ENCODE data around the gene SLC13A4. TPM values are rescaled to one million over a fixed set of nuclear protein-coding genes. Genes with fewer than 3 reads are reported as not detected.

SLC13A4 gene
- polyA plus RNA-seq, 1 donor, result 3.8 TPM

DNA sequence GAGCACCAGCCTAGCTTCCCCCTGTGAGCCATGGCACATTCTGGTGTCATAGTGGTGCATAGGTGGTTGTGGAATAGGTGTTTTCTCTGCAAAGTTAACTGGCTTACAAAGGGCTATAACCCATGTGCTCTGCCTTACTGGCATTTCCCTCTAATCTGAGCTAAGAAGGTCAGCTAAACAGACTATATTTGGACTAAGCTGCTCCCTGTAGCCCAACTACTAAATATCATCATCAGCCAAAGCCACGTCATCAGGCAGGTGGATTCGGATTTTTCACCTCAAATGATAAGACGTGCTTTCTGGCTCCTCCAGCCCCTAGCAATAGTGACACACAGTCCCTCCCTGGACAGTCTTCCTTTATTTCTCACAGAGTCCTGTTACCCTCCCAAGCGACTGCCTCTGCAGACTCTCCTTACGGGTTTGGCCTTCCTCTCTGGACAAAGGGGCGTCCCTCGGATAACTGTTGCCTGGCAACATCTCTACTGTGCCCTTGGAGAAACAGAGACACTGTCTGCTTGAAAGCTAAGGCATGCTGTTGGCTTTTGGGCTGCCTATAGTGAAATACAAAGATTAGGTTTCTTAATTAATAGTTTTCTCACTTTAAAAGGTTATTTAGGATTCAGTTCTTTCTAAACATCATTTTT is 9.1 kb downstream of the SLC13A4 start:
- DNase-seq, result no peak

DNA sequence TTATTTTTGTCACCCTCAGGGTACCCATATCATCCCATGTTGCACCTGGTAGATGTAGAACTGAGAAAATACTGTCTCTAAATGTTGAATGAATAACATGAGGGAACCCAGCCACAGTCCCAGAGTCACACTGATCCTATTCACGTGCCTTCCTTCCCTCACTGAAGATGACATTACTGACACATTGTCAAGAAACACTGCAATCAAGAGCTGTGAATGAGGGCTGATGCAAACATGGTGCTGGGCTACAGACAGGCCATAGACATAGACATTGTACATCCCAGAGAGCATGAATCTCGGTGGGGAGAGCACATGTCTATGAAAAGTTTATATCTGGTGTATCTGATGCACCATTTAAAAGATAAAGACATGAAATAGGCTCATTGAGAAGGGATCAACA is 9.8 kb downstream of the SLC13A4 start:
- DNase-seq, result no peak

DNA sequence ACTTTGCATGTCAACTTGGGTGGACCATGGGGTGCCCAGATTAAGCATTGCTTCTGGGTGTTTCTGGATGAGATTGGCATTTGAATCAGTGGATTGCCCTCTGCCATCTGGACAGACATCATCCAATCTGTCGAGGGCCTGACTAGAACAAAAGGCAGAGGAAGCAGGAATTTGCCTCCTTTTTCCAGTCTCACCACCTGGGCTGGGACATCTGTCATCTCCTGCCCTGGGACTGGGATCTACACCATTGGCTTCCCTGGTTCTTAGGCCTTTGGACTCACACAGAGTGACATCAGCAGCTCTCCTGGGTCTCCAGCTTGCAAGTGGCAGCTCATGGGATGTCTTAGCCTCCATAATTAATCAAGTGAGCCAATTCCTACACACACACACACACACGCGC is 10.3 kb downstream of the SLC13A4 start:
- DNase-seq, result no peak

DNA sequence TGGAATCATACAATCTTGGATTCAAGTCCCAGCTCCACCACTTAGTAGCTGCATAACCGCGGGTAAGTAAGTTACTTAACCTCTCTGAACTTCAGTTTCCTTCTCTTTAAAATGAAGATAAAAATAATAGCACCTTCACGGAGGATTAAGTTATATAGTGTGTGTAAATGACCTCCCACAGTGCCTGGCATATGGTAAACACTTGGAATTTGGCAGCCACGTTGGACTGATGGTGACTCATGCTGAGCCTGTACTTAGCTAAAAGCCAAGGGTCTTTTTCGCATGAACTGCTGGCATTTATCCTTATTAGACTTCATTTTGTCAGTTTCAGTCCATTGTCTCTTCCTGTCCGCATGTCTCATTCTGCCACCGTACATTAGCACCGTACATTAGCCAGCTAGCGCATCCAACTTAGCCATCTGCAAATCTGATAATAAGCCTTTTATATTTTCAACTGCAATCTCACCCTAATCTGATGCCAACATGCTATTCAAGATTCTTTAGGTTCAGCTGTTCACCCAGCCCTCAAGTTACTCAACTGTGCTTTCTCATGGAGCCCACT is 11.2 kb downstream of the SLC13A4 start:
- DNase-seq, result no peak

DNA sequence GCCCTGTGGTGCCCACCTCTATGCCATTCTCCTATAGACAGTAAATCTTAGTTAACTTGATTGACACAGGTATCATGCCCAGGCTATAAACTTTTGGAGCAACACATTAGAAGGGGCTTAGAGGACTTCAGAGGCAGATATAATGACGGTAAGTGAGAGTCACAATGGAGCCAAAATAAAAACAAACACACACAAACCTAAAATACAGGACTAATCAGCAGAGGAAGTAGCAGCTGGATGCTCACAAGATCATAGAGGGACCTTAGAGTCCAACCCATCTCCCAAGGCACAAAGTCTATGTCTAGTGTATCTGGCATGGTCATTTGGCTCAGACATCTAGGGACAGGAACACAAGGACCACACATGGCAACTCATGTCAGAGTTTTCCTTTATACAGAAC is 12.3 kb downstream of the SLC13A4 start:
- no peak for DNase-seq

DNA sequence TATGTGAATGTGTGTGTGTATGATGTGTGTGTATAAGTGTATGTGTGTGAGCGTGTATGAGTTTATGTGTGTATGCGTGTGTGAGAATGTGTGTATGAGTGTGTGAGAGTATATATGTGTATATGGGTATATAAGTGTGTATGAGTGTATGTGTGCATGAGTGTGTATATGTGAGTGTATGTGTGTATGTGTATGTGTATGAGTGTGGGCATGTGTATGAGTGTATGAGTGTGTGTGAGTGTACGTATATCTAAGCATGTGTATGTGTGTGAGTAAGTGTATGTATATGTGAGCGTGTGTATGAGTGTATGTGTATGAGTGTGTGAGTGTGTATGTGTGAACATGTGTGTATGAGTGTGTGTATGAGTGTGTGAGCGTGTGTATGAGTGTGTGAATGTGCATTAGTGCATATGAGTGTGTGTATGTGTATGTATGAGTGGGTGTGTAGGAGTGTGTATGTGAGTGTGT is 12.9 kb downstream of the SLC13A4 start:
- DNase-seq, result no peak

DNA sequence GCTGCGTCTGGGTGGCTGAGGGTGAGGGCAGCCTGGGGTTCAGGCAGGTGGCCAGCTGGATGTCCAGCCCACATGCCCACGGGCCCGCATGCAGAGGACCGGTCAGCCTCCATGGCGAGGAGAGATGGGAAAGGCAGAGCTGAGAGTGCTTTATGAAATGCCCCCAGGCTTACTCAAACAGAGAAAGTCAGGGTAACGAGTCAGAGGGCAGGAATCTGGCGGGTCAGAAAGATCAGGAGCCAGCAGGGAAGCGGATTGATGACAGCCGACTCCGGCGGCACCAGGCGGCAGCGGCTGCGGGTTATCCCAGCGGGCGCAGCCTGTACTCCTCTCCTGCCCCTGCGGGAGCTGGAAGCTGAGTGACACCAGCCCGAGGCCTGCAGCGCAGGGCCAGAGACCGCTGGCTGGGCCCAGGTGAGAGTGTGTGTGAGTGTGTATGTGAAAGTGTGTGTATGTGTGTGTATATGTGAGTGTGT is 13.4 kb downstream of the SLC13A4 start:
- no peak for DNase-seq

DNA sequence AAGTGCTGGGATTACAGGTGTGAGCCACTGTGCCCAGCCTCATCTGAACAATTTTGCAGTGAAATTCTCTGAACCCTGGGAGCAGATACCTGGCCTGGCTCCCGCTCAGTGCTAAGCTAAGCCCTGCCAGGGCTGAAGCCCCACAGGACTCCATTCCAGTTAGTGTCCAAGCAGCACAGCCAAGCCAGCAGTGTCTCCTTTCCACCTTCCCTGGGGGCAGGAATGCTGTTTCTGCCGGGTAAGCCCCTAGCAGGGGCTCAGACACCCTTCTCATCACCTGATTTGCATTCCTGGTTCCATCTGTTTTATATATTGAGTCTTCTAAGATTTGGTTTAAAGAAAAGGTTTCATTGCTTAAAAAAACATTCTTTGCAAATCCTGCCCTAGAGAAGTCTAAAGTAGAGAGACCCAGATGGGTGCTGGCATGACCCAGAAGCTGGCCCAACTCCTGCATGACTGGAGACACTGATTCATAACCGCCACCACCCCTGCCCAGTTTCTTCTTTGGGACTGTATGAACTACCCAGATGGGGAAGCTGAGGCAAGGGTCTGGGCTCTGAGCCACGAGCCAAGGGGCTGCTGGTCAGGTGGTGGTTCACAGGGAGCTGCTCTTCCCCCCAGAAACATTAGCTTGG is 14.0 kb downstream of the SLC13A4 start:
- DNase-seq, result no peak

DNA sequence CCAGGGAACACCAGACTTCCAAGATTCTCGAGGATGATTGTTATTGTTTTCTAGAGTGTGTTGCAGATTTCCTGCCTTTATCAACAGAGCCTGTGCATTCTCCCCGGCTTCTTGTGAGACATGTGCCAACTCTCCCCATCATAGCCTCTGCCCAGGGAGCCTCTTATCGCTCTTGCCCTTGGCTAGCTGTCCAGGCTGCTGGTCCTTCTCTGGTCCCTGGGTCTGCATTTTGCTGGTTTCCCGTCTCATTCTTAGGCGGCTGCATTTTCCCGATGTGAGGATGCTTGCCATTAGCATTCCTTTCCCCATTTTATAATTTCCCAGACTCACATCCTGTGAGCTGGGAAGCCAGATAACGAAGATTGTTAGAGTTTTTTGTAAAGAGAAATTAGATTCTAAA is 15.2 kb downstream of the SLC13A4 start:
- no peak for DNase-seq

DNA sequence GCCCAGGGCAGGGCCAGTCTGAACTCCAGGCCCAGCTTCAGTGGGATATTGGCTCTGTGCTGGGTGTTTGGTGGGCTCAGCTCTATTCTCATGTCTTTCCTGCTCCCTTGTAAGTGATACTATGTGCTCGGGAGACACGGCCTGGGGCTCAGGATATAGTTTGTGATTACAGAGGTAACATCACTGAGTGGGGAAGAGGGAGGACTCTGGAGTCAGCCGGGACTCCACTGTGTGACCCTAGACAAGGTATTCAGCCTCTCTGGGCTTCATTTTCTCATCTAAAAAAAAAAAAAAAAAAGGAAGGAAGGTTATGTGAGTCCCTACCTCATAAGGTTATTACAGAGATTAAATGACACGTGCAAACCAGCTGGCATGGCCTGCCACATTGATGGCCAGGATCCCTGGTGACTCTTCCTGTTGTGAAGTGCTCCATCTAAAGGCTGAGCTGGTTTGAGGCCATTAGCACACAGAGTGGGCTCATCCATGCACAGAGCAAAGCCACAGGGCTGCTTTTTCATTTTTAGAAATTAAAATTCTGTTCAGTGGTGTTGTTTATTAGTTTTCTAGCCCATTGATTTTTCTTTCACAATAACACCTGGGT is 15.7 kb downstream of the SLC13A4 start:
- DNase-seq, result no peak

DNA sequence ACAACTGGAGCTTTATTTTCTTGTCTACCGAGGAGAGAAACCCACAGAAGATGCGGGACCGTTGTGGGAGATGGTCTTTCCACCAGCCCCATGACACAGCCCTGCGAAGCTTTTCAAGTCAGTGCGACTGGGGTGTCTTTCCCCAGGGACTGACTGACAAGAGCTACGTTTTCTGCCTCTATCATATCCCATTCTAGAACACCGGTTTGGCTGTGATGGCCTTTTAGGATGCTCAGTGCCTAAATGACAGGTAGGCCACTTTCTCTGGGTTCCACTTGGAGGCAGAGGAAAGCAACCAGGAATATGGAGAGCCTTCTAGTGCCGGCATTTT is 16.9 kb downstream of the SLC13A4 start:
- DNase-seq, result no peak

DNA sequence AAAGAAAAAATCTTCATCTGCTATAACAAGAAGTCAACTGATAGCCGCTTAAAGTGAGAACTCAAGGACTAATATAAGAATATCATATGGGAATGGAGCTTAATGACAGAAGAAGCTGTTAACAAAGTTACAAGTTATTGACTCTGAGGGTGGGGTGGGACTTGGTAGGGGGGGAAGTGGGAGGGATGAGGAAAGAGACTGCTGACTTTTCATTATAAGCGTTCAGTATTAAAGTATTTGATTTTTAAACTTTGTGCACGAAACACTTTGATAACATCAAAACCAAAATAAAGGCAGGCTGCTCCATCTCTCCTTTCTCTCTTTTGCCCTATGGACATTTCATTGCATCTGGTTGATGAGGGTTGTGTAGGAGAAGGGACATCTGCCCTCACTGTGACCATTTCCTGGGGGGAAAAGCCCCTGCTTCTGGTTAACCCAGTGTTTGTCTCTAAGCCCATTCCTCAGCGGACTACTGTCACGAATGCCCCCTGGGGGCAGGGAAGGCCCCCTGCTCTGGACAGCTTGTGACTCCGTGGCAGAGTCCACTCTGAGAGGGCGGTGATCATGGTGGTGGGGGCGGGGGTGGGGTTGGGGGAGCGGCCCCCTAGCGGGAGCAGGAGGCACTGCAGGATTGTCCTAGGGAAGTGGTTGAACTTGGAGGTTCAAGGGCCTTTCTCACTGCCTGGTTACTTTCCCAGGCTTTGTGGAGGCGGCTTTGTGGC is 17.4 kb downstream of the SLC13A4 start:
- no peak for DNase-seq

DNA sequence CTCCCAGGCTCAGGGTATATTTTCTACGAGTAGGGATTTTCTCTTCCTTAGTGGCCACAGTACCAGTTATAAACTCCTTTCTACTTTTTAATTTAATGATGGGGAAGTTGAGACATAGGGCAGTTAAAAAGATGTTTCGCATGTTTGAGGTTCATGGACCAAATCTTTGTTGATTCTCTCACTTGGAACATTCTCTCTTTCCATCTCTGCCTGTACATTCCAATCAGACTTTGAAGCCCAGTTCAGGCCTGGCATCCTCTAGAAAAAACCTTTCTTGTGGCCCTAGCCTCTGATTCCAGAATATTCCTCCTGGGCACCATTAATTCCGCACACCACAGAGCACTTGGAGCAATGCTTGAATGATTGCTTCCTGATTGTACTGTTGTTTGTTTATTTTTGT is 18.5 kb downstream of the SLC13A4 start:
- DNase-seq, result no peak

DNA sequence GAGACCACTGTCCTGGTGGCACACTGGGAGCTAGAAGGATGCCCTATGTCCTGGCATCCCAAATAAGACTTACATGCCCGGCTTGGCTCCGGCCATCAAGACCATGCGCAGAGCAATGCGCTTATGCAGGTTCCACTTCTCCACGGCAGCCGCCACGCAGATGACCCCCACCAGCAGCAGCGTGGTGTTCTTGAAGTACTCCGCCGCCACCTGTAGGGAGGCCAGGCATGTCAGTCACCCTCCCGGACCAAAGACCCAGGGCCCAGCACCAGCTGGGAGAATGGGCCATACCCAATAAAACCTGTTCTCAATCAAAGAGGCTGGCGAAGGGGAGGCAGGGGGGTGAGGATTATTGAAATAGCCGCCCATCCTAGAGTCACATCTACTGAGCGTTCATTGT is 19.9 kb downstream of the SLC13A4 start:
- no peak for DNase-seq

DNA sequence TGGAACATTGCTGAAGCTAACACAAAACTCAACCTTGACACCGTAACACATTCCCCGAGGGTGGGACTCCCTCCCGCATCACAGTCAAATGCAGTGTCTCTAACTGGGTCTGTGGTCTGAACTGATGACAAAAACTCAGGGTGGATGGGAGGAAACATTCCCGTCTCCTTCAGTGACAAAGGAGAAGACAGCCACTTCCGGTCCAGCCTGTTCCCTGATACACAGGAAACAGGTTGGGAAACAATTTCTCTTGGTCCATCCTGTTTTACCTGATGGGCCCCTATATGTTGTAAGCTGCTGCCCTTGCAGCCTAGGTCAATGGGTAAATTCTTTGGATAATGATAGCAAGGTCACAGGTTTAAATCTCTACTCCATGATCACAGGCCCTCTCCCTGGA is 20.4 kb downstream of the SLC13A4 start:
- no peak for DNase-seq

DNA sequence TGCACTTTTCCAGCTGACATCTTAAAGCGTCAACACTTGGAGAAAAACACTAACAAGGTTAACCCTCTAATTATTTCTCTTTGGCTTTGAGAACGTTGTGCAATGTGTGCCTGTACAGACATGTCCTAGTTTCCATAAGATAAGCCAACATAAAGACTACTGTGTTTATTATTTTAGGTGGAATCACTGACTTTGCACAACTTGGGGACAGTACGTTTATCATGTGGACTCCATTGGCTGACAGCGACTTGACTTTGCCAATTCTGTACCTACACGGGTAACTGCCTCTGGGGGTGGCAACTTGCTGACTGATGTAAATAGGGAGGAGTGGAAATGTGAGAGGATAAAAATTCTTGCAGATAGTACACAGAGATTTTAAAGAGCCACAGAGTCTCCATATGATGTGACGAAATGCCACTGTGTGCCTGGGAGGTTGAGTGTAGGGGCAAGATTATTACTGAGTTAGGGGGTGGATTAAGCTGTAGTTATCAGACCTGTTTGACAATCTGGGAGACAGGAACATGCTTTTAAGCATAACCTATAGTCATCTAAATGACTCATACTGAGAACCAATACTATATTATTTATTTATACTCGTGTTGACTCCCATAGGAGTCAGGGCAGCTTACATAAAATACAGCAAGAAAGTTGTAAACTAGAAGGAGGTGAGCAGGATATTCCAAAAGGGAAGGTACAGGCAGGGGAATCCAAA is 21.0 kb downstream of the SLC13A4 start:
- DNase-seq, result no peak

DNA sequence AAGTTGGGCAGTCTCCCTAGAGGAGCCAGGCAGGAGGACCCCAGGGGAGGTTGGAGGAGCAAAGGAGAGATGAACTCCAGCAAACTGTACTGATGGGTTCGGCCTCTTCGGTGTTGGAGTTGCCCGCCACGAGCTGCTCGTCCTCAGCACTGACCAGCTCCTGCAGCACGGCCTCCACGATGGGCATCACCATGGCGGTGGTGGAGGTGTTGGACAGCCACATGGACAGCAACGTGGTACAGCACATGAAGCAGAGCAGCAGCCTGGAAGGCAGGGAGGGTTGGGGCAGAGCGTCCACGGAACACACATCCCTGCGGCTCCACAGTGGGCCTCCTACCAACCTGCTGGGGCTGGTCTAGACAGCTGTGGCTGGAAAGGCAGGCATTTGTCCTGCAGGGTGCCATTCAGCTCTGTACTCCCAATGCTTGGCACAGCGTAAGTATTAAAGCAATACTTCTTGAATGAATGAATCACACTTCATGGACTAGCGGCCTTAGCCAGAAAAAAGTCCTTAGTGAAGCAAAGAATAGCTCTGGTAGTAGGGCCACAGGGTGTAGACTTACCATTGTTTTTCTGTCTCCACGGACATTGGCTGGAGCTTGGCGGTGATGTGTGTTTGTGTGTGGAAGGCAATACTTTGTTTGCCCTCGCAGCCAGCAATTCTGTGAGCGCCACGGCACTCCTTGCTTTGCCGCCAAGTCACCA is 21.8 kb downstream of the SLC13A4 start:
- DNase-seq, result no peak

DNA sequence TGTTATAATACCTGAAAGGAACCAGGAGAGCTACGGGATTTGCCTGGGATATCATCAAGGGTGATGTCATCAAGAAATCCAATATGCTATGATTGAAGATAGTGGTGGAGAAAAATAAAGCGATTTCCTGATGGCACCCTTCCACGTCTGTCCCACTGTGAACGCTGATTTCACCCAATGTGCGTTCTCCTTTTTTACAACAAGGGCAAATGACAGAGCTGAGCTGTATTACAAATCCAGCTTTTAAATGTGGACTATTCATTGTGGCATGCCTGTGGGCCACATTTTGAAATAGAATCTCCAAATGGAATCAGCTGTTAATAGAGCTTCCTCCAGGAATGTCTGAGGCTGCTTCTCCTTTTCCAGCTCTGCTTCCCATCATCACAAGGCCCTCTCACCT is 23.3 kb downstream of the SLC13A4 start:
- no peak for DNase-seq

DNA sequence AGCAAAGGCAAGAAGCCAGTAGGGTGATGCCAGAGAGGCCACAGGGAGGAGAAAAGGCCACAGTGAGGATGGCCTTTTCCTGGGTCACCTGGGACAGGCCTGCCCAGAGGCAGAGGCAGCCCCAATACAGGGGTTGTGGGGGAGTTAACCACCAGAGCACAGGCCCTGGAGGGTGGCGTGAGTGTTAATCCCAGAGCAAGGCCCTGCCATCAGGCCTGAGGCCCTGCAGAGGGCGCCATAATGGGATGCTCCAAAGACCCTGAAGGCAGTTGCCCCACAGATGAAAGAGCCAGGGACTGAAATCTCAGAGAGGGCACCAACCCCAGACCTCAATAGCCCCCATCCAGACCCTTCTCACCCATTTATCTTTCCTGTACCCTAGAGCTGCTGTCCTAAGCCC is 23.9 kb downstream of the SLC13A4 start:
- DNase-seq, result no peak

DNA sequence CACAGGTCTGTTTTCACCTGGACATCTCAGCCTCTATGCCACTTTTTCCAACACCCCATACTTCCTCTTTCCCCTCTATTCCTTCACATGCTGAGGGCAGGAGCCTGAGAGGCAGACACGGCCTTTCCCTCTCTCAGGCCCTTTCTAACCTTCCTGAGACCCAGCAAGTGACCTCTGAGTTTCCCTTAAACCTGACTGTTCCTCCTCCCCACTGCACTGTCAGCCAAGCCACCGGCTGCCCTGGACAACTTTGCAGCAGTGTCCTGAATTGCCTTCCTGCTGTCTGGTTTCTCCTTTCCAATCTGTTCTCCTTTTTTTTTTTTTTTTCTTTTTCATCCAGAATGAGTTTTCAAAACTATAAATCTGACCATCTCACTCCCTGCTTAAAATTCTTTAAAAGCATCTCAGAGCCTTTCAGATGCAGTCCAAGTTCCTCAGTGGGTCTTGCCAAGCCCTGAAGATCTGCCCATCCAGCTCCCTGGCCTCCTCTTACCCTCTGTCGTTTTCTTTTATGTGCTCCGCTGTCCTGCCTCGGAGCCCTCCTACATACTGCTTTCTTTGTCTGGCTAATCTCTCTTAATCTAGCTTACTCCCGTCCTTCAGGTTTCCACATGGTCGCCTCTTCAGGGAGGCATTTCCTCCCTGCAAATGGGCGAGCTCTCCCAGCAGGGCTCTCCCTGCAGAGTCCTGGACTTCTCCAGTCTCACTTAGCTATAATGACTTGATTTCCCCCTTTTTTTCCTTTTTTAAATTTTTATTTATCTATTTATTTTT is 30.5 kb downstream of the SLC13A4 start:
- no peak for DNase-seq

DNA sequence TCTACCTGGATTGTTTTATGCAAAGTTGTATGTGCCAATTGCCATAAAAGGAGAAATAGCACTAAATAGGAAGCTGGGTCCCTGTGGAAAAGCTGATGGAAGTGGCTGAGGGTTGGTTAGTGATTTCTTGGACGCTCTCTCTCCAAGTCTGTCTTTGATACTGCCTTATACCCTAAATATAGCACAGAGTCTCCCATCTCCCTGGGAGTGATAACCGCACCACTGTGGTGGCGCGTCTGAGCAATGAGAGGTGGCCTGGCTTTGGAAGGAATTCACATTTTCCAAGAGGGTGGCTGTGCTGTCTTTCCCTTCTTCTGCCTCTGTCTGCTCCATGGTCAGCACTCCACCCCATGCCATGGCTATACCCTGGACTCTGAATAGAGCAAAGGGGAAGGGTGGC is 34.4 kb downstream of the SLC13A4 start:
- no peak for DNase-seq

Data from hindlimb muscle (tissue), 1 donor.